Activated T-helper 9 cell treated with anti-CD3 and anti-CD28 coated beads, Interleukin-2, amount 50 U/mL, for 16 hours (primary cell): ENCODE measurements around the gene CYP2D6.
"Not testable (repeated sequence)": the region's sequence is repeated elsewhere in the genome, so short reads cannot be mapped to it uniquely, and the experiment has no call there.

ENCODE experiments used
- DNase-seq: peaks from one replicate; pipeline ENCODE4 v3.0.0-alpha.2; 2020; ENCODE audit warnings: low read depth

CYP2D6 gene

GRCh38 chr22:42134100-42135020, 3.8 kb upstream of the CYP2D6 start:
- no peak for DNase-seq

GRCh38 chr22:42132457-42132856, 1.8 kb upstream of the CYP2D6 start:
- DNase-seq, result no peak

GRCh38 chr22:42131562-42131961, 952 bp upstream of the CYP2D6 start:
- no peak for DNase-seq

- not testable (repeated sequence) for DNase-seq
These were observed 428 bp downstream of the CYP2D6 start for GRCh38 chr22:42130182-42130581.

- not testable (repeated sequence) for DNase-seq
These were observed 1.6 kb downstream of the CYP2D6 start for GRCh38 chr22:42128776-42129694.

GRCh38 chr22:42128007-42128406, 2.6 kb downstream of the CYP2D6 start:
- not testable (repeated sequence) for DNase-seq

GRCh38 chr22:42127606-42128005, 3.0 kb downstream of the CYP2D6 start:
- no peak for DNase-seq

- not testable (repeated sequence) for DNase-seq
These were observed 7.1 kb downstream of the CYP2D6 start for GRCh38 chr22:42123529-42123928.

- DNase-seq, result not testable (repeated sequence)
These were observed 10.2 kb downstream of the CYP2D6 start for GRCh38 chr22:42120231-42121021.

GRCh38 chr22:42116848-42117424, 13.7 kb downstream of the CYP2D6 start:
- DNase-seq, result no peak

- DNase-seq, result not testable (repeated sequence)
These were observed 15.2 kb downstream of the CYP2D6 start for GRCh38 chr22:42115420-42115830.

- no peak for DNase-seq
These were observed 15.9 kb downstream of the CYP2D6 start for GRCh38 chr22:42114721-42115120.

- not testable (repeated sequence) for DNase-seq
These were observed 17.8 kb downstream of the CYP2D6 start for GRCh38 chr22:42112793-42113192.

- no peak for DNase-seq
These were observed 18.8 kb downstream of the CYP2D6 start for GRCh38 chr22:42111798-42112197.

GRCh38 chr22:42108848-42109247, 21.8 kb downstream of the CYP2D6 start:
- DNase-seq, result no peak

GRCh38 chr22:42104332-42104860, 26.2 kb downstream of the CYP2D6 start:
- not testable (repeated sequence) for DNase-seq

- no peak for DNase-seq
These were observed 29.4 kb downstream of the CYP2D6 start for GRCh38 chr22:42101199-42101598.

- DNase-seq, result no peak
These were observed 39.2 kb downstream of the CYP2D6 start for GRCh38 chr22:42091455-42091782.

- DNase-seq, result peak; percentile 96
These were observed 39.8 kb downstream of the CYP2D6 start, which contains the start of gene NDUFA6 for GRCh38 chr22:42090596-42091454. TSS of gene NDUFA6 (minus strand) at chr22:42090772. CDS start at chr22:42090744, 28 bp downstream.

- DNase-seq, result no peak
These were observed 44.6 kb downstream of the CYP2D6 start for GRCh38 chr22:42086051-42086450.
